ENCODE results near the gene NBEA. TPM values are rescaled to one million over a fixed set of nuclear protein-coding genes. Genes with fewer than 3 reads are reported as not detected.

The NBEA gene
- total and polyA plus RNA-seq, 11 donors = 5.0 to 39.2 (median 23.2) TPM

- intact Hi-C loops (cut with DNase I) = no loop called here
- TF ChIP-seq CTCF (IDR thresholded peaks at IDR 0.05) (no peak), POLR2A (IDR thresholded peaks at IDR 0.05) (no peak)
- 95 to 98% (median 97%) methylated on average over 3 of the region's 3 CpGs for WGBS, 4 donors
- Histone ChIP-seq H3K9me3 (no peaks in the 10 kb centered on the region), H3K36me3 (no peaks in the 10 kb centered on the region), H3K27ac (no peak overlapping the region), H3K4me1 (peaks cover 0 to 3% (median 0%) of the 10 kb centered on the region in 12 donors), H3K27me3 (peaks cover 0 to 7% (median 0%) of the 10 kb centered on the region in 9 donors), H3K4me3 (no peak overlapping the region)
- DNase-seq (no peak), ATAC-seq (no peak)
Observed at GRCh38 chr13:35465371-35465770, 523.3 kb downstream of the NBEA start.

GRCh38 chr13:35468195-35468594 lies 526.1 kb downstream of the NBEA start:
- no peaks in the 10 kb centered on the region for H3K36me3 ChIP-seq
- no peak for TF ChIP-seq CTCF (IDR thresholded peaks at IDR 0.05)
- TF ChIP-seq POLR2A (IDR thresholded peaks at IDR 0.05) = no peak
- 91 to 100% (median 94%) methylated on average over 1 of the region's 1 CpG for WGBS, 4 donors
- H3K27me3 ChIP-seq = peaks cover 0 to 28% (median 0%) of the 10 kb centered on the region in 9 donors
- no peak overlapping the region for H3K4me3 ChIP-seq
- ATAC-seq = no peak
- DNase-seq = no peak
- no peaks in the 10 kb centered on the region for H3K9me3 ChIP-seq
- peaks cover 0 to 8% (median 0%) of the 10 kb centered on the region in 12 donors for H3K4me1 ChIP-seq
- H3K27ac ChIP-seq = no peak overlapping the region
- intact Hi-C loops (cut with DNase I) = no loop called here

GRCh38 chr13:35469806-35470525 lies 527.9 kb downstream of the NBEA start:
- intact Hi-C loops (cut with DNase I) = loop anchor here in 1 of 10 donors (5.0 to 10.0 kb wide), 2 partner anchors 252 to 315 kb away; no protein-coding TSS in a partner anchor
- no peak for TF ChIP-seq CTCF (IDR thresholded peaks at IDR 0.05)
- no peak for TF ChIP-seq POLR2A (IDR thresholded peaks at IDR 0.05)
- DNase-seq (no peak), ATAC-seq (no peak)
- no peaks in the 10 kb centered on the region for H3K9me3 ChIP-seq
- peak overlapping the region in 10 of 12 donors; percentile 22 to 61 (median 58) for H3K4me3 ChIP-seq
- peaks cover 0 to 35% (median 0%) of the 10 kb centered on the region in 9 donors for H3K27me3 ChIP-seq
- WGBS, 4 donors = 70 to 84% (median 77%) methylated on average over 10 of the region's 10 CpGs
- H3K27ac ChIP-seq = peak overlapping the region in 9 of 12 donors; percentile 54 to 88 (median 76)
- H3K4me1 ChIP-seq = peaks cover 0 to 9% (median 0%) of the 10 kb centered on the region in 12 donors
- no peaks in the 10 kb centered on the region for H3K36me3 ChIP-seq

Measured in heart left ventricle (tissue), 16 donors.